Astrocyte of the cerebellum (primary cell): ENCODE measurements around the gene PEX5L.

Experiments used
- DNase-seq: peaks from one replicate; pipeline ENCODE4 v3.0.0-alpha.2; 2011; ENCODE audit warnings: low read depth
- H3K4me3 ChIP-seq: 2 replicates; pipeline ENCODE4 v1.5.1; 2011; ENCODE audit warnings: mild to moderate bottlenecking, low read depth, low read length, moderate library complexity
- CTCF ChIP-seq: IDR thresholded peaks from 2 replicates; pipeline ENCODE4 v1.5.1; 2012; ENCODE audit warnings: low read length, low read depth, moderate library complexity, mild to moderate bottlenecking; ENCODE audit errors: missing control alignments
- in situ Hi-C: cut with HindIII; loops from 2 replicates; pipeline ENCODE4 v1.10.0; 2017; ENCODE audit warnings: low sequenced_read_pairs

PEX5L gene

GRCh38 chr3:179961703-179962078 lies 75.0 kb downstream of the PEX5L start:
- no peak overlapping the region for H3K4me3 ChIP-seq
- in situ Hi-C loops: no loop called here
- no peak for DNase-seq
- TF ChIP-seq CTCF: no peak

GRCh38 chr3:179961071-179961702 lies 75.5 kb downstream of the PEX5L start:
- no peak for DNase-seq
- TF ChIP-seq CTCF: no peak
- H3K4me3 ChIP-seq: no peak overlapping the region
- in situ Hi-C loops: no loop called here

GRCh38 chr3:179958759-179959158 lies 78.0 kb downstream of the PEX5L start:
- in situ Hi-C loops: no loop called here
- H3K4me3 ChIP-seq: no peak overlapping the region
- DNase-seq: no peak
- no peak for TF ChIP-seq CTCF

- H3K4me3 ChIP-seq: no peak overlapping the region
- no peak for TF ChIP-seq CTCF
- in situ Hi-C loops: no loop called here
- DNase-seq: no peak
Measured at GRCh38 chr3:179958143-179958542, 78.6 kb downstream of the PEX5L start.

- TF ChIP-seq CTCF: no peak
- no peak overlapping the region for H3K4me3 ChIP-seq
- DNase-seq: no peak
- in situ Hi-C loops: no loop called here
Measured at GRCh38 chr3:179957264-179957845, 79.4 kb downstream of the PEX5L start.

- in situ Hi-C loops: no loop called here
- TF ChIP-seq CTCF: no peak
- H3K4me3 ChIP-seq: no peak overlapping the region
- peak; percentile 35 for DNase-seq
Measured at GRCh38 chr3:179956416-179956830, 80.3 kb downstream of the PEX5L start.
